Endothelial cell of umbilical vein (primary cell): ENCODE measurements around the gene TYROBP. TPM values are rescaled to one million over a fixed set of nuclear protein-coding genes. Genes with fewer than 3 reads are reported as not detected.

Experiments used
- BruUV-seq: library from RNA; stranded (reverse); fragments of 400-500 nt; replicated peaks from 2 replicates; lab custom pipeline; 2021; lab: Mats Ljungman, UMichigan
- CTCF ChIA-PET: fragments of 300-600, 350-600 bp; sonication (Branson Sonifier 250); formaldehyde crosslinking; loops from one replicate; lab custom pipeline; 2021; ENCODE audit warnings: antibody characterized with exemption, inconsistent platforms; lab: Charles Lee
- POLR2A ChIA-PET: fragments of 300-600, 350-600 bp; sonication (Branson Sonifier 250); formaldehyde crosslinking; loops from one replicate; lab custom pipeline; 2021; ENCODE audit warnings: antibody characterized with exemption, inconsistent platforms; lab: Charles Lee
- DNase-seq: peaks from one replicate; pipeline ENCODE4 v3.0.0-alpha.2; 2011; ENCODE audit warnings: low read depth, low spot score
- FAIRE-seq: peaks from 2 replicates; lab custom pipeline; 2011; peaks lifted over from hg19 to GRCh38; lab: Jason Lieb, UNC
- H2AFZ ChIP-seq: 2 replicates; pipeline ENCODE4 v1.6.0; 2012; ENCODE audit warnings: low read depth, low read length, control low read depth, inconsistent platforms
- H3K27ac ChIP-seq: 2 replicates; pipeline ENCODE4 v1.5.1; 2011; ENCODE audit warnings: low read depth, mild to moderate bottlenecking, control low read depth, low read length, moderate library complexity; ENCODE audit not compliant: insufficient read depth
- H3K27me3 ChIP-seq, 2 experiments: 2 replicates each; pipeline versions ENCODE4 v1.6.0 to v1.6.1; 2011; ENCODE audit warnings: low read length in 2 of 2, mixed read lengths in 1 of 2; ENCODE audit not compliant: control insufficient read depth in 2 of 2, insufficient read depth in 2 of 2
- H3K36me3 ChIP-seq, 2 experiments: 2 replicates in 1 of 2; 3 replicates in 1 of 2; pipeline ENCODE4 v1.5.1; 2011; ENCODE audit warnings: low read length in 2 of 2, mild to moderate bottlenecking in 1 of 2, moderate library complexity in 1 of 2; ENCODE audit not compliant: control insufficient read depth in 2 of 2, insufficient read depth in 2 of 2; ENCODE audit errors: extremely low read depth in 1 of 2
- H3K4me1 ChIP-seq: 3 replicates; pipeline ENCODE4 v1.5.1; 2011; ENCODE audit warnings: mild to moderate bottlenecking, low read length; ENCODE audit not compliant: control insufficient read depth, insufficient read depth; ENCODE audit errors: extremely low read depth
- H3K4me2 ChIP-seq: 2 replicates; pipeline ENCODE4 v1.6.1; 2011; ENCODE audit warnings: low read length, control low read depth, mixed read lengths; ENCODE audit not compliant: insufficient read depth
- H3K4me3 ChIP-seq, 3 experiments: fragments of 200-600 bp in 1 of 3; sonication (generic), shearing (Covaris generic) in 1 of 3; replicated peaks in 1 of 3; 2 replicates each; pipeline ENCODE4 v1.5.1; 2011 to 2016; ENCODE audit warnings: control low read depth in 3 of 3, low read length in 3 of 3, mild to moderate bottlenecking in 2 of 3, inconsistent platforms in 1 of 3, low read depth in 1 of 3, moderate library complexity in 1 of 3; ENCODE audit not compliant: insufficient read depth in 1 of 3
- H3K79me2 ChIP-seq: 2 replicates; pipeline ENCODE4 v1.6.0; 2012; ENCODE audit warnings: low read length, inconsistent platforms; ENCODE audit not compliant: control insufficient read depth, insufficient read depth
- H3K9ac ChIP-seq: replicated peaks from 2 replicates; pipeline ENCODE3; 2011; ENCODE audit warnings: low read length, control low read depth; ENCODE audit not compliant: insufficient read depth; ENCODE audit errors: extremely low read depth
- H3K9me1 ChIP-seq: replicated peaks from 3 replicates; pipeline ENCODE4 v1.6.0; 2011; ENCODE audit warnings: mild to moderate bottlenecking, low read length; ENCODE audit not compliant: control insufficient read depth, insufficient read depth; ENCODE audit errors: extremely low read depth
- H3K9me3 ChIP-seq: replicated peaks from 2 replicates; pipeline ENCODE4 v1.5.1; 2012; ENCODE audit warnings: low read length, inconsistent platforms; ENCODE audit not compliant: control insufficient read depth, insufficient read depth
- H4K20me1 ChIP-seq: replicated peaks from 2 replicates; pipeline ENCODE3; 2011; ENCODE audit warnings: mild to moderate bottlenecking, low read length; ENCODE audit not compliant: control insufficient read depth, insufficient read depth; ENCODE audit errors: extremely low read depth
- CTCF ChIP-seq, 2 donors: IDR thresholded peaks; 1 replicate in 1 of 2; 2 replicates in 1 of 2; pipeline ENCODE4 v1.5.1; 2011; ENCODE audit warnings: low read length in 2 of 2, mild to moderate bottlenecking in 2 of 2, moderate library complexity in 2 of 2, control low read depth in 1 of 2, inconsistent platforms in 1 of 2, low read depth in 1 of 2; ENCODE audit not compliant: insufficient read depth in 1 of 2; ENCODE audit errors: extremely low read depth in 1 of 2
- EZH2 ChIP-seq: IDR thresholded peaks from 2 replicates; pipeline ENCODE4 v1.6.1; 2012; ENCODE audit warnings: borderline replicate concordance, low read depth, mild to moderate bottlenecking, moderate library complexity, low read length, inconsistent platforms; ENCODE audit not compliant: severe bottlenecking
- FOS ChIP-seq: IDR thresholded peaks from 2 replicates; pipeline ENCODE4 v1.6.1; 2011; ENCODE audit warnings: mild to moderate bottlenecking, low read length, moderate library complexity, borderline replicate concordance; ENCODE audit not compliant: insufficient read depth
- GATA2 ChIP-seq: IDR thresholded peaks from 2 replicates; pipeline ENCODE4 v1.7.0; 2011; ENCODE audit warnings: low read depth, mild to moderate bottlenecking, moderate library complexity, mixed read lengths, low read length; ENCODE audit not compliant: insufficient read length, insufficient read depth
- JUN ChIP-seq: IDR thresholded peaks from 2 replicates; pipeline ENCODE4 v1.6.1; 2011; ENCODE audit warnings: borderline replicate concordance, low read depth; ENCODE audit not compliant: insufficient read length, insufficient read depth
- MYC ChIP-seq: IDR thresholded peaks from one replicate; pipeline ENCODE4 v1.6.1; 2011; ENCODE audit warnings: mild to moderate bottlenecking, low read depth, low read length
- POLR2A ChIP-seq: IDR thresholded peaks from 2 replicates; pipeline ENCODE4 v1.6.1; 2012; ENCODE audit warnings: low read depth, mild to moderate bottlenecking, control low read depth, low read length
- POLR2AphosphoS5 ChIP-seq: IDR thresholded peaks from 2 replicates; pipeline ENCODE4 v1.6.1; 2012; ENCODE audit warnings: low read depth, mild to moderate bottlenecking, control low read depth, low read length, moderate library complexity; ENCODE audit not compliant: insufficient read depth
- dilution Hi-C: fragments of 300-500 bp; cut with MboI; formaldehyde crosslinking; loops from one replicate; pipeline ENCODE4 v1.15.0; 2019; ENCODE audit warnings: low sequenced_read_pairs; ENCODE audit not compliant: extremely low pct_ligation_motif_present
- intact Hi-C: fragments of 100-400 bp; cut with micrococcal nuclease; formaldehyde crosslinking; loops from one replicate; pipeline ENCODE4 v1.10.0; 2022
- polyA plus RNA-seq, 4 experiments: library from polyadenylated mRNA; depleted of rRNA in 3 of 4; stranded (reverse) in 3 of 4; unstranded in 1 of 4; fragments of >200 nt; gene quantifications; 2 replicates each; pipeline versions ENCODE4 v1.2.1 to v1.2.3, GENCODE V29; 2011 to 2012; ENCODE audit warnings: missing spikeins in 1 of 4
- total RNA-seq: library from RNA; stranded (reverse); gene quantifications from 2 replicates; pipeline ENCODE4 v1.2.3, GENCODE V29; 2021
- TF ChIP-seq, protein P1 (sequence below): IDR thresholded peaks from 2 replicates; pipeline ENCODE4 v1.6.1; 2011; ENCODE audit not compliant: insufficient read depth, insufficient read length

TYROBP gene
- total and polyA plus RNA-seq, 2 donors (not counting 3 experiments of a cell fraction or from before 2014, with no cell fraction given), result not detected

GRCh38 chr19:35955881-35956634 is 48.0 kb upstream of the TYROBP start:
- Histone ChIP-seq H3K9me3 (no peaks in the 10 kb centered on the region), H2AFZ (no peak overlapping the region), H3K27ac (no peak overlapping the region), H3K27me3 (peaks cover 21 to 27% of the 10 kb centered on the region in 2 experiments), H3K9ac (no peak overlapping the region), H3K9me1 (no peaks in the 10 kb centered on the region), H4K20me1 (no peaks in the 10 kb centered on the region), H3K79me2 (no peaks in the 10 kb centered on the region), H3K4me3 (no peak overlapping the region), H3K36me3 (no peaks in the 10 kb centered on the region), H3K4me1 (peaks cover 2% of the 10 kb centered on the region), H3K4me2 (no peak overlapping the region)
- no peak for DNase-seq
- dilution Hi-C loops (no loop called here), intact Hi-C loops (no loop called here)
- TF ChIP-seq POLR2AphosphoS5 (no peak), GATA2 (no peak), JUN (no peak), MYC (no peak), FOS (no peak), CTCF (IDR thresholded peaks at IDR 0.05; ENCODE audit: extremely low read depth in 1 of 2, insufficient read depth in 1 of 2, low read depth in 1 of 2, low read length in 2 of 2) (no peak), POLR2A (no peak), EZH2 (no peak)
- TF ChIP-seq, protein P1, sequence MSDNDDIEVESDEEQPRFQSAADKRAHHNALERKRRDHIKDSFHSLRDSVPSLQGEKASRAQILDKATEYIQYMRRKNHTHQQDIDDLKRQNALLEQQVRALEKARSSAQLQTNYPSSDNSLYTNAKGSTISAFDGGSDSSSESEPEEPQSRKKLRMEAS, result no peak
- POLR2A ChIA-PET, result no interaction called here
- FAIRE-seq, result no peak
- BruUV-seq, result no TSS peak
- CTCF ChIA-PET, result no interaction called here
